ENCODE results near the gene DIPK1A.
"Not testable (repeated sequence)": the region's sequence is repeated elsewhere in the genome, so short reads cannot be mapped to it uniquely, and the experiment has no call there.

Gene DIPK1A

GRCh38 chr1:92921031-92922023, 39.9 kb downstream of the DIPK1A start:
- DNase-seq (ENCODE audit: low spot score): no peak

GRCh38 chr1:92916899-92917298, 44.4 kb downstream of the DIPK1A start:
- no peak for DNase-seq (ENCODE audit: low spot score)

- DNase-seq (ENCODE audit: low spot score): no peak
These were observed 45.7 kb downstream of the DIPK1A start for GRCh38 chr1:92915547-92915946.

GRCh38 chr1:92913093-92913819, 48.0 kb downstream of the DIPK1A start:
- no peak for DNase-seq (ENCODE audit: low spot score)

- DNase-seq (ENCODE audit: low spot score): no peak
These were observed 51.2 kb downstream of the DIPK1A start for GRCh38 chr1:92910081-92910480.

GRCh38 chr1:92909321-92909720, 51.9 kb downstream of the DIPK1A start:
- DNase-seq (ENCODE audit: low spot score): no peak

GRCh38 chr1:92907949-92908684, 53.1 kb downstream of the DIPK1A start:
- DNase-seq (ENCODE audit: low spot score): no peak

- no peak for DNase-seq (ENCODE audit: low spot score)
These were observed 57.5 kb downstream of the DIPK1A start for GRCh38 chr1:92903765-92904164.

GRCh38 chr1:92902406-92902744, 58.9 kb downstream of the DIPK1A start:
- DNase-seq (ENCODE audit: low spot score): no peak

- no peak for DNase-seq (ENCODE audit: low spot score)
These were observed 59.4 kb downstream of the DIPK1A start for GRCh38 chr1:92901699-92902405.

- no peak for DNase-seq (ENCODE audit: low spot score)
These were observed 60.1 kb downstream of the DIPK1A start for GRCh38 chr1:92901126-92901525.

GRCh38 chr1:92900539-92900938, 60.7 kb downstream of the DIPK1A start:
- DNase-seq (ENCODE audit: low spot score): no peak

GRCh38 chr1:92899780-92900179, 61.5 kb downstream of the DIPK1A start:
- no peak for DNase-seq (ENCODE audit: low spot score)

GRCh38 chr1:92898053-92898452, 63.2 kb downstream of the DIPK1A start:
- not testable (repeated sequence) for DNase-seq (ENCODE audit: low spot score)

- DNase-seq (ENCODE audit: low spot score): no peak
These were observed 73.8 kb downstream of the DIPK1A start for GRCh38 chr1:92887465-92887864.

GRCh38 chr1:92886886-92887419, 74.3 kb downstream of the DIPK1A start:
- no peak for DNase-seq (ENCODE audit: low spot score)

GRCh38 chr1:92884195-92884594, 77.1 kb downstream of the DIPK1A start:
- no peak for DNase-seq (ENCODE audit: low spot score)

- no peak for DNase-seq (ENCODE audit: low spot score)
These were observed 78.0 kb downstream of the DIPK1A start for GRCh38 chr1:92883297-92883696.

- no peak for DNase-seq (ENCODE audit: low spot score)
These were observed 78.4 kb downstream of the DIPK1A start for GRCh38 chr1:92882819-92883218.

- DNase-seq (ENCODE audit: low spot score): no peak
These were observed 79.9 kb downstream of the DIPK1A start for GRCh38 chr1:92881391-92881790.

- DNase-seq (ENCODE audit: low spot score): no peak
These were observed 81.8 kb downstream of the DIPK1A start for GRCh38 chr1:92879316-92879968.

Measured in left forelimb (tissue), 1 donor.